ENCODE data around the gene FMC1. TPM values are rescaled to one million over a fixed set of nuclear protein-coding genes. Genes with fewer than 3 reads are reported as not detected.

The FMC1 gene
- total and polyA plus RNA-seq, 2 donors (not counting 1 experiment from before 2014, with no cell fraction given): 10.1 to 23.0 TPM

GRCh38 chr7:139328375-139328774 is 12.8 kb upstream of the FMC1 start:
- H3K27me3 ChIP-seq (ENCODE audit: control insufficient read depth, insufficient read depth, low read length): no peaks in the 10 kb centered on the region
- no peaks in the 10 kb centered on the region for H3K4me1 ChIP-seq (ENCODE audit: control insufficient read depth, extremely low read depth, insufficient read depth, low read length)
- DNase-seq (ENCODE audit: low read depth in 2 of 2): peak; percentile 70 to 89
- H3K9ac ChIP-seq (ENCODE audit: insufficient read depth, low read length): no peak overlapping the region
- H4K20me1 ChIP-seq (ENCODE audit: control insufficient read depth, extremely low read depth, insufficient read depth, low read length): no peaks in the 10 kb centered on the region
- no peak overlapping the region for H3K27ac ChIP-seq (ENCODE audit: insufficient read depth, low read length)
- H3K9me3 ChIP-seq (ENCODE audit: control insufficient read depth, insufficient read depth, low read depth, low read length): no peaks in the 10 kb centered on the region
- H3K36me3 ChIP-seq (ENCODE audit: control insufficient read depth, insufficient read depth, low read length): no peaks in the 10 kb centered on the region
- H2AFZ ChIP-seq (ENCODE audit: low read length): no peak overlapping the region
- TF ChIP-seq, protein P1, sequence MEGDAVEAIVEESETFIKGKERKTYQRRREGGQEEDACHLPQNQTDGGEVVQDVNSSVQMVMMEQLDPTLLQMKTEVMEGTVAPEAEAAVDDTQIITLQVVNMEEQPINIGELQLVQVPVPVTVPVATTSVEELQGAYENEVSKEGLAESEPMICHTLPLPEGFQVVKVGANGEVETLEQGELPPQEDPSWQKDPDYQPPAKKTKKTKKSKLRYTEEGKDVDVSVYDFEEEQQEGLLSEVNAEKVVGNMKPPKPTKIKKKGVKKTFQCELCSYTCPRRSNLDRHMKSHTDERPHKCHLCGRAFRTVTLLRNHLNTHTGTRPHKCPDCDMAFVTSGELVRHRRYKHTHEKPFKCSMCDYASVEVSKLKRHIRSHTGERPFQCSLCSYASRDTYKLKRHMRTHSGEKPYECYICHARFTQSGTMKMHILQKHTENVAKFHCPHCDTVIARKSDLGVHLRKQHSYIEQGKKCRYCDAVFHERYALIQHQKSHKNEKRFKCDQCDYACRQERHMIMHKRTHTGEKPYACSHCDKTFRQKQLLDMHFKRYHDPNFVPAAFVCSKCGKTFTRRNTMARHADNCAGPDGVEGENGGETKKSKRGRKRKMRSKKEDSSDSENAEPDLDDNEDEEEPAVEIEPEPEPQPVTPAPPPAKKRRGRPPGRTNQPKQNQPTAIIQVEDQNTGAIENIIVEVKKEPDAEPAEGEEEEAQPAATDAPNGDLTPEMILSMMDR (conservative IDR thresholded peaks at IDR 0.05 in 1 of 2, IDR thresholded peaks at IDR 0.05 in 1 of 2; ENCODE audit: low read depth in 1 of 2, low read length in 2 of 2): no peak
- no peaks in the 10 kb centered on the region for H3K79me2 ChIP-seq (ENCODE audit: control insufficient read depth, insufficient read depth, low read length)
- no peak overlapping the region for H3K4me2 ChIP-seq (ENCODE audit: extremely low read depth, insufficient read depth, low read length)
- H3K4me3 ChIP-seq (replicated peaks in 1 of 4; ENCODE audit: control extremely low read depth in 1 of 4, insufficient read depth in 1 of 4, low read depth in 3 of 4, low read length in 4 of 4): no peak overlapping the region

DNA sequence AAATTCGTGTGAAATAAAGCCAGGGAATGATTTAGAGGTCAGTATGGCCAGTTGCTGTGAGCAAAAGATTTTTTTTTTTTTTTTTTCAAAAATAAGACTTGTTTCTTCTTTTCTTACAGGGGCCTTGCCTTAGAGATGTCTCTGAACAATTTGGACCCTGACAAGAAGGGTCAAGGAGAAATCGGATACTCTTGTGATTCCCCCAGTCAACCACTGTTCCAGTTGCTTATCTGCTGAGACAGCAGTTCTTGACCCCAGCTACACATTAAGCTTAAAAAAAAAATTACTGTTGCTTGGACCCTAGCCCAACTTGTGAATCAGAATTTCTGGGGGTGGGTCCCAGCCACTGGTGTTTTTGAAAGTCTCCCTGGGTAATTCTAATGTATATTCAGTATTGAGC is 12.0 kb upstream of the FMC1 start:
- Histone ChIP-seq H3K79me2 (ENCODE audit: control insufficient read depth, insufficient read depth, low read length) (no peaks in the 10 kb centered on the region), H3K4me3 (replicated peaks in 1 of 4; ENCODE audit: control extremely low read depth in 1 of 4, insufficient read depth in 1 of 4, low read depth in 3 of 4, low read length in 4 of 4) (no peak overlapping the region), H2AFZ (ENCODE audit: low read length) (no peak overlapping the region), H3K9me3 (ENCODE audit: control insufficient read depth, insufficient read depth, low read depth, low read length) (no peaks in the 10 kb centered on the region), H3K36me3 (ENCODE audit: control insufficient read depth, insufficient read depth, low read length) (no peaks in the 10 kb centered on the region), H4K20me1 (ENCODE audit: control insufficient read depth, extremely low read depth, insufficient read depth, low read length) (no peaks in the 10 kb centered on the region), H3K4me1 (ENCODE audit: control insufficient read depth, extremely low read depth, insufficient read depth, low read length) (no peaks in the 10 kb centered on the region), H3K27me3 (ENCODE audit: control insufficient read depth, insufficient read depth, low read length) (no peaks in the 10 kb centered on the region), H3K9ac (ENCODE audit: insufficient read depth, low read length) (no peak overlapping the region), H3K4me2 (ENCODE audit: extremely low read depth, insufficient read depth, low read length) (no peak overlapping the region), H3K27ac (ENCODE audit: insufficient read depth, low read length) (no peak overlapping the region)
- TF ChIP-seq, protein P1 (conservative IDR thresholded peaks at IDR 0.05 in 1 of 2, IDR thresholded peaks at IDR 0.05 in 1 of 2; ENCODE audit: low read depth in 1 of 2, low read length in 2 of 2): no peak
- TF ChIP-seq EZH2 (IDR thresholded peaks at IDR 0.05; ENCODE audit: low read length, missing control alignments): no peak
- peak in 1 of 2 donors; percentile 11 for DNase-seq (ENCODE audit: low read depth in 2 of 2)

DNA sequence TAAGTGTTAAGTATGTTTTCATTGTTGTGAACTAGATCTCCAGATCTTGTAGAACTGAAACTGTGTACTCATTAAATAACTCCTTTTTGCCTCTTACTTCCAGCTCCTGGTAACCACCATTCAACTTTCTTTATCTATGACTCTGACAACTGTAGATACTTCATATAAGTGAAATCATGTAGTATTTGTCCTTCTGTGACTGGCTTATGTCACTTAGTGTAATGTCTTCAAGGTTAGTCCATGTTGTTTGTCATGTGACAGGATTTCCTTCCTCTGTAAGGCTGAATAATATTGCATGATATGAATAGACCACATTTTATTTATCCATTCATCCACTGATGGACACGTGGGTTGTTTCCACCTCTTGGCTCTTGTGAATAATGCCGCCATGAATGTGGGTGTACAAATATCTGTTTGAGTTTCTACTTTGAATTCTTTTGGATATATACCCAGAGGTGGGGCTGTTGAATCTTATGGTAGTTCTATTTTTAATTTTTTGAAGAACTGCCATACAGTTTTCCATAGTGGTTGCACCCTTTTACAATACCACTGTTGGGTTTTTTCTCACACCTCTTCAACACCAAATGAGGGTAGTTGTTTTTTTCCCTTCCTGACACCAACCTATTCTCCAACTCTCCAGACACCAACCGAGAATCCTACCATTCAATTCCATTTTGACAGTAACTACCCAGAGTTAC is 10.7 kb upstream of the FMC1 start:
- Histone ChIP-seq H3K9me3 (ENCODE audit: control insufficient read depth, insufficient read depth, low read depth, low read length) (no peaks in the 10 kb centered on the region), H4K20me1 (ENCODE audit: control insufficient read depth, extremely low read depth, insufficient read depth, low read length) (no peaks in the 10 kb centered on the region), H3K27me3 (ENCODE audit: control insufficient read depth, insufficient read depth, low read length) (no peaks in the 10 kb centered on the region), H3K27ac (ENCODE audit: insufficient read depth, low read length) (no peak overlapping the region), H3K79me2 (ENCODE audit: control insufficient read depth, insufficient read depth, low read length) (no peaks in the 10 kb centered on the region), H3K4me1 (ENCODE audit: control insufficient read depth, extremely low read depth, insufficient read depth, low read length) (no peaks in the 10 kb centered on the region), H3K4me2 (ENCODE audit: extremely low read depth, insufficient read depth, low read length) (no peak overlapping the region), H2AFZ (ENCODE audit: low read length) (no peak overlapping the region), H3K9ac (ENCODE audit: insufficient read depth, low read length) (no peak overlapping the region), H3K4me3 (replicated peaks in 1 of 4; ENCODE audit: control extremely low read depth in 1 of 4, insufficient read depth in 1 of 4, low read depth in 3 of 4, low read length in 4 of 4) (no peak overlapping the region), H3K36me3 (ENCODE audit: control insufficient read depth, insufficient read depth, low read length) (no peaks in the 10 kb centered on the region)
- TF ChIP-seq, protein P1 (conservative IDR thresholded peaks at IDR 0.05 in 1 of 2, IDR thresholded peaks at IDR 0.05 in 1 of 2; ENCODE audit: low read depth in 1 of 2, low read length in 2 of 2): no peak
- TF ChIP-seq EZH2 (IDR thresholded peaks at IDR 0.05; ENCODE audit: low read length, missing control alignments): no peak
- DNase-seq (ENCODE audit: low read depth in 2 of 2): no peak

Data from fibroblast of lung (primary cell).